Frontal cortex (tissue), 4 donors: Measurements from ENCODE around the gene TLN1. TPM values are rescaled to one million over a fixed set of nuclear protein-coding genes. Genes with fewer than 3 reads are reported as not detected.
A peak's percentile ranks its signal among the peaks of the same experiment; 100 is the strongest.

ENCODE experiments used
- DNase-seq, 2 donors: peaks; one replicate each; pipeline ENCODE4 v3.0.0; 2012; ENCODE audit warnings: low spot score in 2 of 2
- FAIRE-seq: peaks from 2 replicates; lab custom pipeline; 2012; peaks lifted over from hg19 to GRCh38; lab: Jason Lieb, UNC
- total RNA-seq: library from RNA; depleted of rRNA; stranded (reverse); fragments of >200 nt; gene quantifications from one replicate; pipeline ENCODE4 v1.2.3, GENCODE V29; 2014
- donor health status: control.
- donor health status: control.
- donor health status: control.

The TLN1 gene
- total RNA-seq, 1 donor from 2014 or later, result 16.3 TPM

- DNase-seq (no peak), FAIRE-seq (no peak)
Observed at GRCh38 chr9:35755071-35755470, 23.1 kb upstream of the TLN1 start.

GRCh38 chr9:35754264-35754663 lies 22.3 kb upstream of the TLN1 start, which contains the start of gene MSMP:
Gene MSMP (minus strand): TSS chr9:35754276. CDS start chr9:35754129, 147 bp downstream.
- DNase-seq (no peak), FAIRE-seq (no peak)

DNA sequence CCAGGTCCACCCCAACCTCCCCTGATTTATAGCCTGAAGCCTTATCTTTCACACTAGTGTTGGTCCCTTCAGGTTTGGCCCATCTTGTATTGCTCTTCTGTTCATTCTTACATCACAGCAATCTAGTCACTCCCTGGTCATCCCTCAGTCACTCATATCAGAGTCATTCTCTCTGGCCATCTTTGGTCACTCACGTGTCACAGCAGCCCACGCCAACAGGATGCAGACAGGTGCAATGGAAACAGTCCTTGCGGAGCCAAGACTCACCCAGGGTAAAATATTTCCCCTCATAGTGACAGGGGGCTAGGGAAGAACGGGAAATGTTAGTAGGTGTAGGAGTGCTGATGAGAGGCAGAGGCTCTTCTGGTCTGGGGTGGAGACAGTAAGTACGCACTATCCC lies 21.5 kb upstream of the TLN1 start:
- DNase-seq (no peak), FAIRE-seq (no peak)

DNA sequence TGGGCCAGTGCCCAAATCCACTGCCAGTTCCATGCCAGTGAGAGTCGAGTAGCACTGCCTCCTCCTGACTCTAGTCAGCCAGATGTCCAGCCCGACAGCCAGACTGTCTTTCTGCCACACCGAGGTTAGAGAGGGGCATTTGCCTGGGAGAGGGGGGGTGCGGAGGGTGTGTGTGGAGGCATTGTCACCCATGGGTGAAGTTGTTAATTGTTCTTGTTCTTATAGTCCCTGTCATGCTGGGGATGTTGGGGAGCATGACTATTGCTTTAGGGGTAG lies 18.2 kb upstream of the TLN1 start:
- FAIRE-seq (no peak), DNase-seq (no peak)

GRCh38 chr9:35749515-35750255 lies 17.7 kb upstream of the TLN1 start:
- DNase-seq (no peak), FAIRE-seq (no peak)

- DNase-seq (peak; percentile 84 to 86), FAIRE-seq (no peak)
Observed at GRCh38 chr9:35748858-35749514, 17.0 kb upstream of the TLN1 start, which contains the start of the genes GBA2 and RGP1. Gene GBA2 (minus strand): TSS chr9:35749228. CDS start chr9:35748704, 524 bp downstream. Gene RGP1 (plus strand): TSS chr9:35749287. CDS start chr9:35749756, 469 bp downstream.

- FAIRE-seq (no peak), DNase-seq (no peak)
Observed at GRCh38 chr9:35748242-35748857, 16.4 kb upstream of the TLN1 start.

GRCh38 chr9:35746583-35746982 lies 14.6 kb upstream of the TLN1 start:
- FAIRE-seq (no peak), DNase-seq (no peak)

DNA sequence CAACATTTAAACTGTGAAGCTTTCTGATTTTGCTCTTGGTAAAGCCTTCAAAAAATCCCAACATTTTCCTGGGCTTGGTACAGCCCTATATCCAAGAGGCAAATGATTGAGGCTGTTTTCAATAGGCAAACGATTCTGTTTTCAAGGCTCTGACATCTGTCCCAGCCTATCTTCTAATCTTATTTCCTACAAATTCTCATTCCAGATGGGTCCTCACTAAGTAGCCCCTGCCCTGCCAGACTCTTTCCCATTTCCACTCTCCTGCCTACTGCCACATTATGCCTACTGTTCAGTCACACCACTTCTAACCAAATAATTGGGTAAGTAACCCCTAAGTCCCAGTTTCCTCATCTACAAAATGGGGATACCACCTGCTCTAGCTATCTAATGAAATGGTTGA lies 13.6 kb upstream of the TLN1 start:
- FAIRE-seq (no peak), DNase-seq (no peak)

GRCh38 chr9:35743880-35744518 lies 12.0 kb upstream of the TLN1 start:
- DNase-seq (no peak), FAIRE-seq (no peak)

GRCh38 chr9:35743452-35743851 lies 11.5 kb upstream of the TLN1 start:
- DNase-seq, result no peak
- no peak for FAIRE-seq

GRCh38 chr9:35741740-35742139 lies 9.7 kb upstream of the TLN1 start:
- FAIRE-seq (no peak), DNase-seq (no peak)

DNA sequence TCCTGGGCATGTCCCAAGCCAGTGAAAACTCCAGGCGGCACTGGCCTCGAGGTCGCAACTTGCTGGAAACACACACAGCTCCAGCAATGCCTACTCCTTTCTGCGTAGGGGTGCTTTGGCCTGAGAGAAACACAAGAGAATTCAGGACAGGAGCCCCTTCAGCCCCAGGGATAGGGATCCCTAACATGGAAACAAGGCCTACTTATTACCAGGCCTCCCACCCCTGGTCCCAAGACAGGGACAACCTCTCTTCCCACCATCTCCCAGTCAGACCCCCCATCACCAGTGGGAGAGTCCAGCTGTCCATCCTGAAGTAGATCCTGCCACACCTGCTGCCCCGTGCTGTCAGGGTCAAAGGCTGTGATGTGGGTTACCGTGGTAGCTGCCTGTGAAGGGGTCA lies 8.2 kb upstream of the TLN1 start:
- FAIRE-seq (no peak), DNase-seq (no peak)

GRCh38 chr9:35738924-35739323 lies 6.9 kb upstream of the TLN1 start:
- no peak for DNase-seq
- FAIRE-seq, result no peak

DNA sequence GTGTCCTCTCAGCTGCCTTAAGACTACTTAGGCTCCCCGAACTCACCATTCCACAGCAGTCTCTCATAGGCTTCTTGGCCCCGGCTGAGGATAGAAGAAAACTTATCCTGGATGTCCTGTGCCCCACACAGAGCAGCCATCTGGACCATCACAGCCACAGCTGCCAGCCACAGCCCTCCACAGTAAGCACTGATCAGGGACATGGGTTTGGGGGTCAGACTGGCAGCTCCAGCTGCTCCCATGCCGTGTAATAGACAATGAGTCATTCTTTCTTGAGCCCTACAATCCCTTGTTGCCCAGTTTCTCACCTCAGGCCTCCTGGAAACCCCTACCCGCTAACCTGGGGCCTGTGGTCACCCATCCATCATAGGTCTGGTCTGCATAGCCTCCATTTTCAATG lies 6.2 kb upstream of the TLN1 start:
- DNase-seq (no peak), FAIRE-seq (no peak)

DNA sequence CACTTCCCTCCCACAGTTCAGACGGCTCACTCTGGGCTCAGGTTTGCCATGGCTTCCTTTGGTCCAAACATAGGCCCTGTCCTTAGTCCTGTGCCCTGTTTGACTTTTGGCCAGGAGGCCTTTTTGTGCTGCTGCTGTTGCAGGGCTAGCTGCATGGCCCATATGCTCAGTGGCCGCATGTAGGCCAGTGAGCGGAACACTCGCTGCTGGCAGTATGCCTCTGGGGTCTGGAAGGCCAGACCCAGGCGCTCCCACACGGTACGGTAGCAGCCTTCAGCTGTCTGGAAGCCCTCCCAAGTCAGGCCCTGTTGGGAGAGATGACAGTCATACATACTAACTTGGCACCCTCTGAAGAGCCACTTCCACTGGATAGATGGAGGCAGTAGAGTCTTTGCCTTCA lies 5.1 kb upstream of the TLN1 start:
- no peak for DNase-seq
- FAIRE-seq, result no peak

DNA sequence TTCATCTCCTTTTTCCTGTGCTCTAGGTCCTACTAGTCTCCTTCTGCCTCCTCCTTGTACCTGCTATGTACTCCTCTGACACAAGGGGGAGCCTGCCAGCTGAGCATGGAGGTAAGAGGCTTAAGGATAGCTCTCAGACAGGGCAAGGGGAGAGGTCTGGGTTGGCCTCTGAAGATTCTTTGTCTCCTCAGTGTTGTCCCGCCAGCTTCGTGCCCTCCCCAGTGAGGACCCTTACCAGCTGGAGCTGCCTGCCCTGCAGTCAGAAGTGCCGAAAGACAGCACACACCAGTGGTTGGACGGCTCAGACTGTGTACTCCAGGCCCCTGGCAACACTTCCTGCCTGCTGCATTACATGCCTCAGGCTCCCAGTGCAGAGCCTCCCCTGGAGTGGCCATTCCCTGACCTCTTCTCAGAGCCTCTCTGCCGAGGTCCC lies 4.2 kb upstream of the TLN1 start:
- peak in 1 of 2 donors; percentile 57 for DNase-seq
- FAIRE-seq, result no peak

- DNase-seq (no peak), FAIRE-seq (no peak)
Observed at GRCh38 chr9:35734096-35734495, 2.1 kb upstream of the TLN1 start.

- FAIRE-seq (no peak), DNase-seq (peak in 1 of 2 donors; percentile 25)
Observed at GRCh38 chr9:35732800-35733541, 976 bp upstream of the TLN1 start.
